Omental fat pad (tissue), 4 donors: ENCODE data around the gene PLAC1. TPM values are rescaled to one million over a fixed set of nuclear protein-coding genes. Genes with fewer than 3 reads are reported as not detected.

Experiments used
- ATAC-seq: fragments of 150-250 bp; one replicate; pipeline ENCODE4 v1.9.1; 2016; ENCODE audit warnings: mild to moderate bottlenecking, moderate library complexity; ENCODE audit not compliant: low FRiP score
- DNase-seq: peaks from one replicate; pipeline ENCODE4 v3.0.0-alpha.2; 2019; ENCODE audit warnings: low spot score
- CTCF ChIP-seq, 3 donors: fragments of 450-650 bp; IDR thresholded peaks; one replicate each; pipeline ENCODE4 v1.5.1; 2016 to 2017; ENCODE audit warnings: antibody characterized with exemption in 3 of 3, mild to moderate bottlenecking in 3 of 3, moderate library complexity in 2 of 3
- total RNA-seq, 4 donors: library from RNA; depleted of rRNA; stranded (reverse); fragments of >200 nt; gene quantifications; one replicate each; pipeline ENCODE4 v1.1.0, GENCODE V29; 2016

The PLAC1 gene
- total RNA-seq, 4 donors from 2014 or later, result not detected

GRCh38 chrX:134672101-134672500, 13.8 kb upstream of the PLAC1 start:
- DNase-seq, result no peak
- ATAC-seq, result no peak

GRCh38 chrX:134671294-134671693, 13.0 kb upstream of the PLAC1 start:
- no peak for TF ChIP-seq CTCF (IDR thresholded peaks at IDR 0.05)
- no peak for DNase-seq
- ATAC-seq, result no peak

More at GRCh38 chrX:134672101-134672500, 13.8 kb upstream of the PLAC1 start:
- TF ChIP-seq CTCF (IDR thresholded peaks at IDR 0.05), result no peak

- ATAC-seq (peak; percentile 45), DNase-seq (no peak)
- no peak for TF ChIP-seq CTCF (IDR thresholded peaks at IDR 0.05)
Observed at GRCh38 chrX:134670134-134670924, 12.1 kb upstream of the PLAC1 start.

GRCh38 chrX:134669378-134670098, 11.3 kb upstream of the PLAC1 start:
- TF ChIP-seq CTCF (IDR thresholded peaks at IDR 0.05), result no peak
- DNase-seq (no peak), ATAC-seq (peak; percentile 73)

- ATAC-seq (no peak), DNase-seq (no peak)
- TF ChIP-seq CTCF (IDR thresholded peaks at IDR 0.05), result no peak
Observed at GRCh38 chrX:134664202-134664601, 5.9 kb upstream of the PLAC1 start.

- TF ChIP-seq CTCF (IDR thresholded peaks at IDR 0.05), result no peak
- ATAC-seq (no peak), DNase-seq (no peak)
Observed at GRCh38 chrX:134661295-134661694, 3.0 kb upstream of the PLAC1 start.
